Gastroesophageal sphincter (tissue), 4 donors: ENCODE data around the gene RNLS. TPM values are rescaled to one million over a fixed set of nuclear protein-coding genes. Genes with fewer than 3 reads are reported as not detected.

Source experiments
- ATAC-seq: fragments of 150-250 bp; one replicate; pipeline ENCODE4 v1.9.1; 2016; ENCODE audit warnings: mild to moderate bottlenecking, moderate library complexity
- H3K27ac ChIP-seq, 4 donors: fragments of 200-600 bp; sonication (generic) in 3 of 4; 1 replicate in 3 of 4; 2 replicates in 1 of 4; pipeline ENCODE4 v1.5.1; 2016 to 2019
- H3K27me3 ChIP-seq: fragments of 200-600 bp; sonication (generic); one replicate; pipeline ENCODE4 v1.5.1; 2019
- H3K36me3 ChIP-seq, 2 donors: fragments of 200-600 bp; sonication (generic); one replicate each; pipeline ENCODE4 v1.5.1; 2019; ENCODE audit warnings: control low read depth in 1 of 2
- H3K4me1 ChIP-seq, 3 donors: fragments of 200-600 bp; sonication (generic); 1 replicate in 2 of 3; 2 replicates in 1 of 3; pipeline ENCODE4 v1.5.1; 2016 to 2019; ENCODE audit warnings: control low read depth in 2 of 3
- H3K4me3 ChIP-seq, 2 donors: fragments of 200-600 bp; sonication (generic); one replicate each; pipeline ENCODE4 v1.5.1; 2019; ENCODE audit warnings: mild to moderate bottlenecking in 1 of 2, moderate library complexity in 1 of 2
- H3K9me3 ChIP-seq, 3 donors: fragments of 200-600 bp; sonication (generic); one replicate each; pipeline ENCODE4 v1.5.1; 2017 to 2019; ENCODE audit warnings: control low read depth in 2 of 3
- CTCF ChIP-seq, 4 experiments: fragments of 200-600 bp in 2 of 4; fragments of 450-650 bp in 2 of 4; sonication (generic) in 1 of 4; IDR thresholded peaks; one replicate each; pipeline ENCODE4 v1.5.1; 2017 to 2019; ENCODE audit warnings: antibody characterized with exemption in 4 of 4, mild to moderate bottlenecking in 2 of 4, moderate library complexity in 2 of 4
- EP300 ChIP-seq: sonication (generic); formaldehyde crosslinking; IDR thresholded peaks from one replicate; pipeline ENCODE4 v1.6.1; 2017; ENCODE audit warnings: antibody characterized with exemption, mild to moderate bottlenecking
- POLR2A ChIP-seq, 2 donors: fragments of 450-650 bp; IDR thresholded peaks; one replicate each; pipeline ENCODE4 v1.6.1; 2017; ENCODE audit warnings: antibody characterized with exemption in 2 of 2, mild to moderate bottlenecking in 2 of 2, moderate library complexity in 1 of 2
- POLR2AphosphoS5 ChIP-seq: sonication (generic); formaldehyde crosslinking; IDR thresholded peaks from one replicate; pipeline ENCODE4 v1.6.1; 2017; ENCODE audit warnings: antibody characterized with exemption
- WGBS, 2 donors: methylation state at CpG; one replicate each; pipeline ENCODE4 v1.1.5; 2018; ENCODE audit warnings: low coverage in 1 of 2; 5-methylcytosine and 5-hydroxymethylcytosine counted together
- total RNA-seq, 4 donors: library from RNA; depleted of rRNA; stranded (reverse); fragments of >200 nt; gene quantifications; one replicate each; pipeline ENCODE4 v1.1.0, GENCODE V29; 2016

The RNLS gene
- total RNA-seq, 4 donors from 2014 or later: 9.4 to 25.1 (median 15.3) TPM

DNA sequence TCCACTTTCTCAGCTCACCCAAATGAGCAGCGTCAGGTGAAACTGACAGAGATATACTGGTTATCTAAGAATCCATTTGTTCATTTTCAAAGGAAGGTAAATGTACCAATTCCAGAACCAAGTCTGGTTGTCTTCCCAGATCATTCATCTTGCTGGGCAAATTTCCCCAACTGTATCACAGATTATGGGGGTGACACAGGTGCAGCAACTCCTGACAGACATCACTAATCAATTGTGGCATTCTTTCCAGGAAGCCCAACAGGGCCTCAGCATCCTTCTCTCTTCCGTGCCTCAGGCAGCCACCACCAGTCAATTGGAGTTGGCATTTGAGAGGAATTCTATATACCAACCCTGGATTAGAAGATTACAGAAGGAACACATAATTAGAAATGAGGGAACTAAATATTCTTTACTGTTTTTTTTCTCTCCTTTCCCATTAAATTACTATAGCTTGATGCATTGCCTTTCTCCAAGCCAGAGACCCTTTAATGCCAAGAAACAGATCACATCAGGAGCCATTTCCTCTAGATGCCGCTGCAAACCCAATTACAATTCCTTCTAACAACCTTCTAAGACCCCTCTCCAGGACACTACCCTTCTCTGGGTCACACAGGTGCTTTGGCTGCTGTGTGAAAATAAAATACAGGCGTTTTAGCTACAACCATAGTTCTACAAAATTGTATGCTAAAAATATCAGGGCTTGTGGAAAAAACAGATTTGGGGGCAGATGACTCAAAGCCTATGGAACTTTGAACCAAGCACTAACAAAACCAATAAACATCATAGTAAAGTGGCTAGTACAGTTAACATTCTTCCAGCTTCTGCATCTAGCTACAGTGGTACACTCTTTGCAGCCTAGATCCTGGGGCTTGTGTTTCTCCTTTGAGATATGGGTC, 291.6 kb downstream of the RNLS start:
- 86 to 92% methylated on average over 3 to 4 of the region's 4 CpGs for WGBS, 2 donors
- no peak for ATAC-seq
- no peak overlapping the region for H3K27ac ChIP-seq
- H3K36me3 ChIP-seq: no peaks in the 10 kb centered on the region
- no peak for TF ChIP-seq POLR2A (IDR thresholded peaks at IDR 0.05)
- no peak for TF ChIP-seq EP300
- no peak for TF ChIP-seq POLR2AphosphoS5
- TF ChIP-seq CTCF (IDR thresholded peaks at IDR 0.05): no peak
- H3K4me3 ChIP-seq: no peak overlapping the region
- no peaks in the 10 kb centered on the region for H3K9me3 ChIP-seq
- H3K27me3 ChIP-seq: no peaks in the 10 kb centered on the region
- no peaks in the 10 kb centered on the region for H3K4me1 ChIP-seq

- Histone ChIP-seq H3K36me3 (no peaks in the 10 kb centered on the region), H3K27me3 (no peaks in the 10 kb centered on the region), H3K4me1 (no peaks in the 10 kb centered on the region), H3K9me3 (no peaks in the 10 kb centered on the region), H3K4me3 (no peak overlapping the region), H3K27ac (no peak overlapping the region)
- ATAC-seq: no peak
- TF ChIP-seq POLR2A (IDR thresholded peaks at IDR 0.05): no peak
- TF ChIP-seq EP300: no peak
- TF ChIP-seq CTCF (IDR thresholded peaks at IDR 0.05): no peak
- TF ChIP-seq POLR2AphosphoS5: no peak
Measured at GRCh38 chr10:88289342-88289741, 293.8 kb downstream of the RNLS start.

DNA sequence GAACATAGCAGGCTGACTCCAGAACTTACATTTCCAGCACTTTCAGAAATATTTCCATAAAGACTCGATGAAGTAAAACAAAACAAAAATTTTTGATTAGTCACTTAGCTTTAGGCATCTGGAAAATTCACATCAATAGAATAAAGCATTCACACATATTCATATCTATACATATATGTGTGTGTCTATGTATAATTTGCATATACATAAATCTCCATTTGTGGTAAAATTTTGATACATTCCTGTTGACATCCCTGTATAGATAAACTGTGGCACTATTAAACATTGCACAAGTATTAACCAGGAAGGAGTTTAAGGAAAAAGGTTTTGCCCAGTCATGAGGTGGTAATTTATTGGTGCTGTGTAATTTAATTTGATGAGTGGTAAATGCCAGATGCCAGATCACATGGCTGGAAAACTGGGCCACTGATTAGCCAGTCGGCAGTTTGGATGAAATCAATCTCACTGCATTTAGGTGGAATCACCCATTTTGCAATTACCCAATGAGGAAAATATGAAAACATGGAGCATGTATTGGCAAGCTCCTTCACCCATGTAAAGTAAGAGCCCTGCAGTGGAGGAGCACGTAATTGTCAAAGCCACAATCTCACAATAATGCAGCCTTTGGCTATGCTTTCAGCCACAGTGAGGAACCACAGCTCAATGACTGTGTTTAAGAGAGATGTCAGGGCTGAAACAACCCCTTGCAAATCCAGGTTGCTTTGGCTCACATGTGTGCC, 294.6 kb downstream of the RNLS start:
- no peaks in the 10 kb centered on the region for H3K9me3 ChIP-seq
- ATAC-seq: no peak
- no peak overlapping the region for H3K4me3 ChIP-seq
- no peaks in the 10 kb centered on the region for H3K36me3 ChIP-seq
- no peak for TF ChIP-seq CTCF (IDR thresholded peaks at IDR 0.05)
- no peak for TF ChIP-seq EP300
- no peak for TF ChIP-seq POLR2A (IDR thresholded peaks at IDR 0.05)
- TF ChIP-seq POLR2AphosphoS5: no peak
- H3K27ac ChIP-seq: no peak overlapping the region
- 63 to 82% methylated on average over 3 of the region's 3 CpGs for WGBS, 2 donors
- no peaks in the 10 kb centered on the region for H3K4me1 ChIP-seq
- H3K27me3 ChIP-seq: no peaks in the 10 kb centered on the region

DNA sequence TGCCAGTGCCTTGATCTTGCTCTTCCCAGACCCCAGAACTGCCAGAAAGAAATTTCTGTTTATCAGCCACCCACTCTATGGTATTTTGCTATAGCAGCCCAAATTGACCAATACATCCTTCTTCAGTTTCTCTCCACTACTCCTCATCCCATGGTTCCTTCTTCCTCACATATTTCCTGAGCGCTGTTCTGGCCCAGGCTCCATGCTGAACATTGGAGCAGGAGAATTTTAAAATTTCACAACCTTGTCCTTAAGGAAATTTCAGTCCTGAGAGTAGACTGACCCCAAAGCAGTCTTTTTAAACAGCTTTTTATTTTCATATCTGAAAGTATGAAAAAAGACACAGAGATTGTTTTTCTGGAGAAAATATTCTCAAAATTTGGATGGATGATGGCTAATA, 297.1 kb downstream of the RNLS start:
- Histone ChIP-seq H3K27me3 (no peaks in the 10 kb centered on the region), H3K36me3 (no peaks in the 10 kb centered on the region), H3K9me3 (no peaks in the 10 kb centered on the region), H3K27ac (no peak overlapping the region), H3K4me1 (peaks cover 0 to 13% (median 0%) of the 10 kb centered on the region in 3 donors), H3K4me3 (no peak overlapping the region)
- TF ChIP-seq CTCF (IDR thresholded peaks at IDR 0.05) (no peak), EP300 (no peak), POLR2AphosphoS5 (no peak), POLR2A (IDR thresholded peaks at IDR 0.05) (no peak)
- 43% methylated on average over 1 of the region's 1 CpG; no CpG with 5 or more reads in 1 of the 2 donors for whole genome bisulfite sequencing, 2 donors
- ATAC-seq: no peak
